Myocyte (in vitro differentiated cells): Measurements from ENCODE around the gene GAN. TPM values are rescaled to one million over a fixed set of nuclear protein-coding genes. Genes with fewer than 3 reads are reported as not detected.

Source experiments
- DNase-seq: peaks from one replicate; pipeline ENCODE4 v3.0.0-alpha.2; 2012; ENCODE audit warnings: low read depth
- polyA plus RNA-seq: library from polyadenylated mRNA; unstranded; fragments of >200 nt; gene quantifications from one replicate; pipeline ENCODE4 v1.2.1, GENCODE V29; 2012; ENCODE audit warnings: missing spikeins
- total RNA-seq: library from RNA; depleted of rRNA; stranded (reverse); fragments of >200 nt; gene quantifications from 2 replicates; pipeline ENCODE4 v1.2.3, GENCODE V29; 2014

GAN gene, protein sequence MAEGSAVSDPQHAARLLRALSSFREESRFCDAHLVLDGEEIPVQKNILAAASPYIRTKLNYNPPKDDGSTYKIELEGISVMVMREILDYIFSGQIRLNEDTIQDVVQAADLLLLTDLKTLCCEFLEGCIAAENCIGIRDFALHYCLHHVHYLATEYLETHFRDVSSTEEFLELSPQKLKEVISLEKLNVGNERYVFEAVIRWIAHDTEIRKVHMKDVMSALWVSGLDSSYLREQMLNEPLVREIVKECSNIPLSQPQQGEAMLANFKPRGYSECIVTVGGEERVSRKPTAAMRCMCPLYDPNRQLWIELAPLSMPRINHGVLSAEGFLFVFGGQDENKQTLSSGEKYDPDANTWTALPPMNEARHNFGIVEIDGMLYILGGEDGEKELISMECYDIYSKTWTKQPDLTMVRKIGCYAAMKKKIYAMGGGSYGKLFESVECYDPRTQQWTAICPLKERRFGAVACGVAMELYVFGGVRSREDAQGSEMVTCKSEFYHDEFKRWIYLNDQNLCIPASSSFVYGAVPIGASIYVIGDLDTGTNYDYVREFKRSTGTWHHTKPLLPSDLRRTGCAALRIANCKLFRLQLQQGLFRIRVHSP
- 10.3 and 12.0 TPM in 2 replicates for total RNA-seq
- polyA plus RNA-seq = 2.6 TPM

DNA sequence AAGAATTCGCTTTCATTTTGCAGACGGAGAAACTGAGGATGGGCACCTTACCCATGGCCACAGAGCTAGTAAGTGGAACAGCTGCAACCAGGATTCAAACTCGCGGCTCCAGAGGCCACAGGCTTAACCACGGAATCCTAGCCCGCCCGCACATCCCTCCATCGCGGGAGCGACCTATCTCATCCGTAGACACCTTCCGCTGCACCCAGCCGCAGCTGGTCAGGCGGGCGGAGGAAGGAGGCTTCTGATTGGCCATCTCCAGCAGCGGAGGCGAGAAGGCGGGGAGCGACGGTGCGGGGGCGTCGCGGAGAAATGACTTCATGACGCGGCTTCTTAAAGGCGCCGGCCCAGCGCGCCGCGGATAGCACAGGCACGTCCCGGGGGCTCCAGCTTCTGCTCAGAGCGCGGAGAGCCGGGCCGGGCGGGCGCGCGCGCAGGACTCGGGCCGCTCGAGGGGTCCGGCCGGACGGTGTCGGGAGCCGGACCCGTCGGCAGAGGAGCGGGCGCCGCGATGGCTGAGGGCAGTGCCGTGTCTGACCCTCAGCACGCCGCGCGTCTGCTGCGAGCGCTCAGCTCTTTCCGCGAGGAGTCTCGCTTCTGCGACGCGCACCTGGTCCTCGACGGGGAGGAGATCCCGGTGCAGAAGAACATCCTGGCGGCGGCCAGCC, at the start of gene GAN:
Gene GAN, plus strand, starts transcription at position 360 of the 668 bp plus-strand sequence. Its CDS starts 152 bp downstream, at position 512.
- peak; percentile 97 for DNase-seq

GRCh38 chr16:81265052-81265451, 49.7 kb upstream of the GAN start:
- no peak for DNase-seq

- DNase-seq = peak; percentile 25
Measured at GRCh38 chr16:81265658-81266451, 48.9 kb upstream of the GAN start.

GRCh38 chr16:81266680-81267095, 48.1 kb upstream of the GAN start:
- DNase-seq = peak; percentile 48

GRCh38 chr16:81268509-81268908, 46.3 kb upstream of the GAN start:
- DNase-seq = no peak

- no peak for DNase-seq
Measured at GRCh38 chr16:81273223-81273950, 41.4 kb upstream of the GAN start.

DNA sequence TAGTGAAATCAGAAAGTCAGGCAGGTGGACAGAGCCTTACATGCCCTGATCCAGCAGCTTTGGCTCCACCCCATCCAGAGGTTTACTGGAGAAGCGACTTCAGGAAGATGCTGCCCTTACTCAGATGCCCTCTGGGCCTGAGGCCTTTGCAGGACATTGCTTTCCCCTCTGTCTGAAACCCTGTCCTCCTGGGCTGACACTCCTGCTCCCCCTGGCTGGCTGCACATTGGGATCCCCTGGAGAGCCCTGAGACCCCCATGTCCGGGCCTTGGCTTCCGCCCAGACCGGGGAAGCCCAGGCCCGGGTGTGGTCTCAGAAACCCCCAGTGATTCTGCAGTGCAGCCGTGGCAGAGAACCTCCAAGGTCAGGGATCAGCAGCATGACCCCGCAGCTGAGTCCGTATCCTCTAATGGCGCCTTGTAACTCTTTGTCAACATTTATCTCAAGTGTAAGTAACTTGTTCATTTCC, 39.7 kb upstream of the GAN start:
- no peak for DNase-seq

DNA sequence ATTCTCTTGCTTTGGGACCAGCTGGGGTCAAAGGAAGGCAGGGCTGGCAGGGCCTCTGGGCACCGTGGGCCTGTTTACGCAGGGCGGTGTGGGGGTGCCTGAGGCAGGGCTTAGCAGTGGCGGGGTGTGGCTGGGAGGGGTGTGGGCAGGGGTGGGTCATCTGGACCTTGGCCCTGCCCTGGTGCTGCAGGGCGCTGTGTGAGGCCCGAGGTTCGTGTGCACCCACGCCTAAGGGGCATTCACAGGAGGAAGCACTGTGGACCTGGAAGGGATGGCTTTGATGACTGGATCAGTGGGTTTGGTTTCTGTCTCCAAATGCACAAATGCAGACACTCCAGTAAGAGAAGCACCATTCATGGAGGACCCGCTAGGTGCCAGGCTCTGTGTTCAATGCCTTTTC, 39.0 kb upstream of the GAN start:
- DNase-seq = no peak

DNA sequence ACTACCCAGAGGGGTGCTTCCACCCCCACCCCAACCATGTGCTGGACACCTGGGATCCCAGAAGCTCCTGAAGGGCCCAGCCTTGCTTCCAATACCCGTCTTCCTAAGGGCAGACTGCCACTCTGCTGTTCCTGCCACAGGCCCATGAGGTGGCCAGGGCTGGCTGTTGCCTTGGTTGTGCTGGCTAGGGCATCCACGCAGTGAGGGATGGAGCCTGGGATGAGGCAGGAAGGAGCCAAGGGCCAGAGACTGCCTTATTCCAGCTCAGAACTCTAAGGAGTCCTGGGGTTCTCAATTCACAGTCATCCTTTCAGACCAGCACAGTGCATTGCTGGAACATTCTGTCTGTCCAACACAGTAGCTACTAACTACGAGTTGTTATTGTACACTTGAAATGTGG, 38.4 kb upstream of the GAN start:
- DNase-seq = no peak

- DNase-seq = no peak
Measured at GRCh38 chr16:81277541-81278080, 37.2 kb upstream of the GAN start.

GRCh38 chr16:81278526-81278925, 36.2 kb upstream of the GAN start:
- DNase-seq = no peak

- no peak for DNase-seq
Measured at GRCh38 chr16:81279392-81279791, 35.4 kb upstream of the GAN start.

DNA sequence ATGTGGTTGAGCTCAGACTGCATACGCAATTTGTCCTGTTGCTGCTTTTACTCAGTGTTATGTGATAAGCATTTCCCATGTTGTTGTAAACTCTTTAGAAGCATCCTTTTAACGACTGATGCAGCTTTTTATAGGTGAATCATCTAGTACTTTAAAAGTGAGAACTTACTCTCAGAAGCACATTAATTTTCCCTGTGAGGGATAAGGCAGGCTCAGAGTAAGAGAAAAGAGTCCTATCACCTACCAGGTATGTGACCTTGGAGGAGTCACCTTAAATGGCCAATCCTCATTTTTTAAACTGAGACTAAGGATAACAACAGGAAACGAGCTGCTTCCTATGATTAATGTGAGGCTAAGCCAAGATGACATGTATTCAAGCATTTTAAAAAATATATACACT, 34.4 kb upstream of the GAN start:
- DNase-seq = no peak

GRCh38 chr16:81283044-81283443, 31.7 kb upstream of the GAN start:
- DNase-seq = no peak

GRCh38 chr16:81284995-81285600, 29.7 kb upstream of the GAN start:
- no peak for DNase-seq

- no peak for DNase-seq
Measured at GRCh38 chr16:81286190-81286589, 28.6 kb upstream of the GAN start.

- no peak for DNase-seq
Measured at GRCh38 chr16:81291117-81291516, 23.6 kb upstream of the GAN start.

DNA sequence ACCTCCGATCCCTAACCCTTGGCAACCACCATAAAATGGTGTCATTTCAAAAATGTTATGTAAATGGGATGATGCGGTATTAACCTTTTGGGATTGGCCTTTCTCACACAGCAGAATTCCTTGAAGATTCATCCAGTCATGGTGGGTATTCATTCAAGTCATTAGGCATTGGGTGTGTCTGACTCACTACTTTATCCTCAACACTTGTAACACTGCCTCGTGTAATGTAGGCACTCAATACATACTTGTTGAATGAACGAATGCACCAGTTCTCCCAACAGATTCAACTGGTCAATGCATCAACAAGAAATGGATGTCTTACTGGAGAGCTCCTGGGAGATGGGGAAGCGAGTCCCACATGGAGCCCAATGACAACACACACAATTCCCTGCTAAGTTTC, 21.8 kb upstream of the GAN start:
- DNase-seq = no peak

DNA sequence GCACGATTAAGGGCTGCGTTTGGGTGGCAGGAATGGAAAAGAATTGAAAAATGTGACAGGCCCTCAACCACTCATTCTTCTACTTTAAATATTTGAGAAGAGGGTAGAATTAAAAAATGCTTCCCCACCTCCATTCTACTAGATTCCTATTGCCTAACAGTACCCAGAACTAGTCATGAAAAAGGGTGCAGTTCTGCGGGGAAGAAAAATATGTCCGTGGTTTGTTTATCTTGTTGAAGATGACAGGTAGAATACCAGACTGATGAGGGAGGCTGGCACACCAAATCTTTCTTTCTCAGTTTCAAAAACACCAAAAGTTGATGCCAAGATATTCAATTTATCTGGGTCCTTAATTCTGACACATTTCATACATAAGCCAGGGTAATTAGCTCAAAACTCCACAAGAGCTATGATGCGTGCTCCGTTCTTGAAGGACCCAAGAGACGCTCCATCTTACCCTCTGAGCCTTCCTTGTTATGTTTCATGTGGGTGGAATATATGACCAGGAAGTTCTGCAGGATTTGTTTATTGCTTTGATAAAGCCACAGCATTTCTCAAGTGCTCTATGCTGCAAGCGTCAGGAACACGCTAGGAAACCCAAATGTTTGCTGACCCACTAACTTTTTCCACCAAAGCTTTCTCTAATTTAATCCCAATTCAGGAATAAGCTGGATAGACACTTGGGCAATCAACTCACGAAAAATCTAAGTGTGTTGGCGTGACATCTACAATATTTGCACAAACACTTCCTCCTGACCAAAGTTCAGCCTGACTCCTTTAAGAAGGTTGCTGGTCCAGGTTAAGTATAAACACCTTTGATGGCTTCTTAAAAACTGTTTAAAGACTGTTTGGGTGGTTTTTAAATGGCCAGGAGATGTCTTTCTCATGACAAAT, 20.6 kb upstream of the GAN start:
- DNase-seq = no peak
